GM13976 (cell line): ENCODE results near the gene CADM2.

Source experiments
- DNase-seq: peaks from one replicate; pipeline ENCODE4 v3.0.0; 2012; ENCODE audit warnings: low spot score
- CTCF ChIP-seq: IDR thresholded peaks from 2 replicates; pipeline ENCODE4 v1.5.1; 2012; ENCODE audit warnings: borderline replicate concordance, mild to moderate bottlenecking; ENCODE audit not compliant: insufficient read depth; ENCODE audit errors: extremely low read depth, missing control alignments, control extremely low read depth
- in situ Hi-C: fragments of 300-500 bp; cut with MboI; formaldehyde crosslinking; loops from one replicate; pipeline ENCODE4 v1.12.0; 2022; ENCODE audit warnings: low sequenced_read_pairs, mixed read lengths, inconsistent platforms; ENCODE audit not compliant: unreplicated experiment

CADM2 gene

GRCh38 chr3:85251766-85252165 is 293.0 kb downstream of the CADM2 start:
- DNase-seq = no peak
- in situ Hi-C loops = no loop called here
- TF ChIP-seq CTCF = no peak

GRCh38 chr3:85252686-85253085 is 293.9 kb downstream of the CADM2 start:
- no peak for DNase-seq
- in situ Hi-C loops = no loop called here
- TF ChIP-seq CTCF = no peak

GRCh38 chr3:85254738-85255137 is 295.9 kb downstream of the CADM2 start:
- no peak for DNase-seq
- no peak for TF ChIP-seq CTCF
- in situ Hi-C loops = no loop called here

- DNase-seq = no peak
- TF ChIP-seq CTCF = no peak
- in situ Hi-C loops = no loop called here
Measured at GRCh38 chr3:85255949-85256348, 297.2 kb downstream of the CADM2 start.

GRCh38 chr3:85258326-85258725 is 299.5 kb downstream of the CADM2 start:
- no peak for DNase-seq
- in situ Hi-C loops = no loop called here

GRCh38 chr3:85258819-85259218 is 300.0 kb downstream of the CADM2 start:
- no peak for TF ChIP-seq CTCF
- in situ Hi-C loops = no loop called here
- no peak for DNase-seq

More at GRCh38 chr3:85258326-85258725, 299.5 kb downstream of the CADM2 start:
- TF ChIP-seq CTCF = no peak

- no peak for DNase-seq
- TF ChIP-seq CTCF = no peak
- in situ Hi-C loops = no loop called here
Measured at GRCh38 chr3:85259748-85260147, 301.0 kb downstream of the CADM2 start.
